Measurements from ENCODE around the gene ATP5F1E. TPM values are rescaled to one million over a fixed set of nuclear protein-coding genes. Genes with fewer than 3 reads are reported as not detected.

The ATP5F1E gene
- total and polyA plus RNA-seq, 2 donors (not counting 3 experiments of a cell fraction or from before 2014, with no cell fraction given): 29.0 to 107 TPM

GRCh38 chr20:59010995-59011873 lies 20.9 kb downstream of the ATP5F1E start:
- dilution Hi-C loops (cut with MboI; ENCODE audit: extremely low pct_ligation_motif_present, low sequenced_read_pairs): no loop called here
- TSS peak; percentile 39 for BruUV-seq (replicated peaks)
- Histone ChIP-seq H3K36me3 (ENCODE audit: control insufficient read depth in 2 of 2, extremely low read depth in 1 of 2, insufficient read depth in 2 of 2, low read length in 2 of 2) (no peaks in the 10 kb centered on the region), H3K4me1 (ENCODE audit: control insufficient read depth, extremely low read depth, insufficient read depth, low read length) (peaks cover 23% of the 10 kb centered on the region), H4K20me1 (replicated peaks; ENCODE audit: control insufficient read depth, extremely low read depth, insufficient read depth, low read length) (no peaks in the 10 kb centered on the region), H3K9me1 (replicated peaks; ENCODE audit: control insufficient read depth, extremely low read depth, insufficient read depth, low read length) (no peaks in the 10 kb centered on the region), H3K27ac (ENCODE audit: insufficient read depth, low read depth, low read length) (peak overlapping the region; percentile 95), H2AFZ (ENCODE audit: low read depth, low read length) (peak overlapping the region; percentile 20), H3K9me3 (replicated peaks; ENCODE audit: control insufficient read depth, insufficient read depth, low read length) (no peaks in the 10 kb centered on the region), H3K9ac (replicated peaks; ENCODE audit: extremely low read depth, insufficient read depth, low read length) (peak overlapping the region; percentile 71), H3K27me3 (ENCODE audit: control insufficient read depth in 2 of 2, insufficient read depth in 2 of 2, low read length in 2 of 2) (no peaks in the 10 kb centered on the region), H3K79me2 (ENCODE audit: control insufficient read depth, insufficient read depth, low read length) (peaks cover 7% of the 10 kb centered on the region), H3K4me3 (replicated peaks in 1 of 3; ENCODE audit: insufficient read depth in 1 of 3, low read depth in 1 of 3, low read length in 3 of 3) (no peak overlapping the region), H3K4me2 (ENCODE audit: insufficient read depth, low read length) (peak overlapping the region; percentile 36)
- TF ChIP-seq CTCF (IDR thresholded peaks at IDR 0.05; ENCODE audit: extremely low read depth in 1 of 2, insufficient read depth in 1 of 2, low read depth in 1 of 2, low read length in 2 of 2): no peak
- TF ChIP-seq JUN (IDR thresholded peaks at IDR 0.05; ENCODE audit: borderline replicate concordance, insufficient read depth, insufficient read length, low read depth): peak; percentile 39
- peak; percentile 41 for TF ChIP-seq GATA2 (IDR thresholded peaks at IDR 0.05; ENCODE audit: insufficient read depth, insufficient read length, low read depth, low read length)
- TF ChIP-seq MAX (IDR thresholded peaks at IDR 0.05; ENCODE audit: insufficient read depth, insufficient read length): peak; percentile 42
- no peak for TF ChIP-seq EZH2 (IDR thresholded peaks at IDR 0.05; ENCODE audit: borderline replicate concordance, low read depth, low read length, severe bottlenecking)
- no peak for TF ChIP-seq FOS (IDR thresholded peaks at IDR 0.05; ENCODE audit: borderline replicate concordance, insufficient read depth, low read length)
- peak; percentile 50 for TF ChIP-seq POLR2A (IDR thresholded peaks at IDR 0.05; ENCODE audit: low read depth, low read length)
- TF ChIP-seq POLR2AphosphoS5 (IDR thresholded peaks at IDR 0.05; ENCODE audit: insufficient read depth, low read depth, low read length): no peak
- intact Hi-C loops (cut with micrococcal nuclease): loop anchor here (1.0 to 10.0 kb wide), 7 partner anchors 21 to 934 kb away; partner anchors contain the start of genes ATP5F1E, FAM217B, NELFCD and PPP1R3D
- CTCF ChIA-PET: interaction anchor here (0.7 to 2.0 kb wide), 4 partner anchors 18 to 1502 kb away, joined by 3 to 7 read pairs (median 5); partner anchors contain the start of gene ATP5F1E
- FAIRE-seq (peak; percentile 99), DNase-seq (ENCODE audit: low read depth, low spot score) (peak; percentile 98)
- POLR2A ChIA-PET: interaction anchor here (1.8 kb wide), 1 partner anchor 21 kb away, joined by 13 read pairs; the partner anchor contains the start of gene ATP5F1E

Data from endothelial cell of umbilical vein (primary cell).